Activated naive CD8-positive, alpha-beta T cell treated with anti-CD3 and anti-CD28 coated beads, Interleukin-2, amount 10 ng/mL, durations not matched to agents 7 days and 5 days (primary cell): ENCODE results near the gene RBM28. TPM values are rescaled to one million over a fixed set of nuclear protein-coding genes. Genes with fewer than 3 reads are reported as not detected.
A peak's percentile ranks its signal among the peaks of the same experiment; 100 is the strongest.

Experiments used
- ATAC-seq: fragments of 150-1000 bp; cut with Tn5 transposase; one replicate; pipeline ENCODE4 v1.10.0; 2021; ENCODE audit warnings: low read depth, moderate library complexity
- POLR2A ChIA-PET: fragments of 350-600 bp; sonication (Branson Sonifier 250); formaldehyde crosslinking; loops from one replicate; lab custom pipeline; 2021; ENCODE audit warnings: antibody characterized with exemption; lab: Charles Lee
- DNase-seq: peaks from one replicate; pipeline ENCODE4 v3.0.0; 2021
- H3K27ac Mint-ChIP-seq: one replicate; pipeline ENCODE4 v1.8.0; 2022; ENCODE audit warnings: mild to moderate bottlenecking, mixed read lengths
- H3K27me3 Mint-ChIP-seq: one replicate; pipeline ENCODE4 v1.8.0; 2022; ENCODE audit warnings: mild to moderate bottlenecking, moderate library complexity, mixed read lengths
- H3K36me3 Mint-ChIP-seq: one replicate; pipeline ENCODE4 v1.8.0; 2021; ENCODE audit warnings: mild to moderate bottlenecking, mixed read lengths
- H3K4me1 Mint-ChIP-seq: one replicate; pipeline ENCODE4 v1.8.0; 2021; ENCODE audit warnings: mixed read lengths
- H3K4me3 Mint-ChIP-seq: one replicate; pipeline ENCODE4 v1.8.0; 2022; ENCODE audit warnings: mild to moderate bottlenecking, moderate library complexity, mixed read lengths
- H3K9me3 Mint-ChIP-seq: one replicate; pipeline ENCODE4 v1.8.0; 2021; ENCODE audit warnings: mixed read lengths
- total RNA-seq, 2 experiments: library from RNA; stranded (reverse); gene quantifications; one replicate each; pipeline ENCODE4 v1.2.3, GENCODE V29; 2021

The RBM28 gene
- total RNA-seq, result 10 to 100 TPM; 42.0 to 42.9 TPM

- Mint-ChIP-seq H3K4me1 (peaks cover 28% of the 10 kb centered on the region), H3K27ac (peak within 1 kb of the TSS; percentile 91), H3K27me3 (peaks cover 10% of the 10 kb centered on the region), H3K9me3 (no peaks in the 10 kb centered on the region), H3K4me3 (peak within 1 kb of the TSS; percentile 94), H3K36me3 (peaks cover 2% of the 10 kb centered on the region)
- ATAC-seq (peak; percentile 91), DNase-seq (peak; percentile 83)
- POLR2A ChIA-PET, result interaction anchor here (0.6 to 1.2 kb wide), 7 partner anchors 9 to 952 kb away, joined by 3 to 5 read pairs (median 3); partner anchors contain the start of genes HILPDA and TNPO3
These were observed at the start of gene RBM28 for GRCh38 chr7:128343554-128344430. Gene RBM28, minus strand, starts transcription at chr7:128343908. Its CDS starts 115 bp downstream, at chr7:128343793.

GRCh38 chr7:128392446-128393327, 49.0 kb upstream of the RBM28 start:
- Mint-ChIP-seq H3K4me1 (peaks cover 1% of the 10 kb centered on the region), H3K36me3 (peaks cover 4% of the 10 kb centered on the region), H3K27ac (no peak overlapping the region), H3K9me3 (no peaks in the 10 kb centered on the region), H3K27me3 (peaks cover 5% of the 10 kb centered on the region), H3K4me3 (no peak overlapping the region)
- no peak for ATAC-seq
- DNase-seq, result no peak
- POLR2A ChIA-PET, result interaction anchor here (0.6 kb wide), 1 partner anchor 37 kb away, joined by 4 read pairs; no protein-coding TSS in a partner anchor

GRCh38 chr7:128391805-128392204, 48.1 kb upstream of the RBM28 start:
- Mint-ChIP-seq H3K27me3 (peaks cover 5% of the 10 kb centered on the region), H3K4me3 (no peak overlapping the region), H3K36me3 (peaks cover 3% of the 10 kb centered on the region), H3K9me3 (no peaks in the 10 kb centered on the region), H3K4me1 (peaks cover 1% of the 10 kb centered on the region), H3K27ac (no peak overlapping the region)
- DNase-seq (no peak), ATAC-seq (no peak)
- POLR2A ChIA-PET, result no interaction called here

GRCh38 chr7:128390871-128391565, 47.3 kb upstream of the RBM28 start:
- Mint-ChIP-seq H3K27ac (no peak overlapping the region), H3K9me3 (no peaks in the 10 kb centered on the region), H3K4me1 (peaks cover 1% of the 10 kb centered on the region), H3K36me3 (peaks cover 1% of the 10 kb centered on the region), H3K27me3 (peaks cover 5% of the 10 kb centered on the region), H3K4me3 (no peak overlapping the region)
- ATAC-seq (no peak), DNase-seq (no peak)
- POLR2A ChIA-PET, result no interaction called here

- Mint-ChIP-seq H3K4me3 (no peak overlapping the region), H3K27ac (no peak overlapping the region), H3K4me1 (peaks cover 1% of the 10 kb centered on the region), H3K9me3 (no peaks in the 10 kb centered on the region), H3K27me3 (peaks cover 9% of the 10 kb centered on the region), H3K36me3 (peaks cover 1% of the 10 kb centered on the region)
- DNase-seq (no peak), ATAC-seq (no peak)
- POLR2A ChIA-PET, result interaction anchor here (0.7 to 1.3 kb wide), 4 partner anchors 20 to 60 kb away, joined by 3 read pairs; partner anchors contain the start of gene IMPDH1
These were observed 46.1 kb upstream of the RBM28 start for GRCh38 chr7:128389618-128390329.

- peaks cover 9% of the 10 kb centered on the region for H3K27me3 Mint-ChIP-seq
- no peak overlapping the region for H3K27ac Mint-ChIP-seq
- no peaks in the 10 kb centered on the region for H3K9me3 Mint-ChIP-seq
- POLR2A ChIA-PET, result interaction anchor here (0.9 to 1.3 kb wide), 3 partner anchors 21 to 44 kb away, joined by 3 read pairs; partner anchors contain the start of gene IMPDH1
- H3K4me1 Mint-ChIP-seq, result peaks cover 1% of the 10 kb centered on the region
- peaks cover 1% of the 10 kb centered on the region for H3K36me3 Mint-ChIP-seq
- H3K4me3 Mint-ChIP-seq, result no peak overlapping the region
- no peak for ATAC-seq
- DNase-seq, result no peak
These were observed 45.4 kb upstream of the RBM28 start for GRCh38 chr7:128389085-128389617.

- no peak overlapping the region for H3K4me3 Mint-ChIP-seq
- POLR2A ChIA-PET, result interaction anchor here (1.8 kb wide), 1 partner anchor 40 kb away, joined by 9 read pairs; no protein-coding TSS in a partner anchor
- peaks cover 1% of the 10 kb centered on the region for H3K36me3 Mint-ChIP-seq
- ATAC-seq (no peak), DNase-seq (no peak)
- H3K9me3 Mint-ChIP-seq, result no peaks in the 10 kb centered on the region
- H3K27ac Mint-ChIP-seq, result no peak overlapping the region
- H3K27me3 Mint-ChIP-seq, result peaks cover 9% of the 10 kb centered on the region
- H3K4me1 Mint-ChIP-seq, result peaks cover 1% of the 10 kb centered on the region
These were observed 44.4 kb upstream of the RBM28 start for GRCh38 chr7:128388145-128388485.

- POLR2A ChIA-PET, result interaction anchor here (0.6 to 1.8 kb wide), 4 partner anchors 33 to 164 kb away, joined by 3 to 9 read pairs (median 4); no protein-coding TSS in a partner anchor
- H3K4me3 Mint-ChIP-seq, result no peak overlapping the region
- peaks cover 1% of the 10 kb centered on the region for H3K36me3 Mint-ChIP-seq
- ATAC-seq, result peak; percentile 72
- H3K27ac Mint-ChIP-seq, result no peak overlapping the region
- peak; percentile 76 for DNase-seq
- H3K9me3 Mint-ChIP-seq, result no peaks in the 10 kb centered on the region
- H3K4me1 Mint-ChIP-seq, result peaks cover 1% of the 10 kb centered on the region
- H3K27me3 Mint-ChIP-seq, result peaks cover 9% of the 10 kb centered on the region
These were observed 43.8 kb upstream of the RBM28 start for GRCh38 chr7:128387216-128388144.

- ATAC-seq (no peak), DNase-seq (no peak)
- H3K27me3 Mint-ChIP-seq, result peaks cover 9% of the 10 kb centered on the region
- H3K4me1 Mint-ChIP-seq, result peaks cover 1% of the 10 kb centered on the region
- H3K27ac Mint-ChIP-seq, result no peak overlapping the region
- H3K9me3 Mint-ChIP-seq, result no peaks in the 10 kb centered on the region
- POLR2A ChIA-PET, result interaction anchor here (1.0 to 1.8 kb wide), 2 partner anchors 39 to 66 kb away, joined by 4 to 9 read pairs; no protein-coding TSS in a partner anchor
- H3K4me3 Mint-ChIP-seq, result no peak overlapping the region
- H3K36me3 Mint-ChIP-seq, result peaks cover 1% of the 10 kb centered on the region
These were observed 42.5 kb upstream of the RBM28 start for GRCh38 chr7:128385988-128386925.

- Mint-ChIP-seq H3K36me3 (no peaks in the 10 kb centered on the region), H3K4me1 (peaks cover 2% of the 10 kb centered on the region), H3K27me3 (peaks cover 9% of the 10 kb centered on the region), H3K27ac (no peak overlapping the region), H3K4me3 (no peak overlapping the region), H3K9me3 (no peaks in the 10 kb centered on the region)
- DNase-seq (no peak), ATAC-seq (no peak)
- POLR2A ChIA-PET, result no interaction called here
These were observed 41.0 kb upstream of the RBM28 start for GRCh38 chr7:128384726-128385125.
